Stimulated activated CD4-positive, alpha-beta T cell treated with anti-CD3 and anti-CD28 coated beads, Interleukin-1b, Interleukin-23, amount 100 ng/mL, for 1 hour (primary cell): Measurements from ENCODE around the gene TARP.

Experiments used
- DNase-seq, 2 donors: peaks; one replicate each; pipeline ENCODE4 v3.0.0-alpha.2; 2020; ENCODE audit warnings: low read depth in 2 of 2

Gene TARP

DNA sequence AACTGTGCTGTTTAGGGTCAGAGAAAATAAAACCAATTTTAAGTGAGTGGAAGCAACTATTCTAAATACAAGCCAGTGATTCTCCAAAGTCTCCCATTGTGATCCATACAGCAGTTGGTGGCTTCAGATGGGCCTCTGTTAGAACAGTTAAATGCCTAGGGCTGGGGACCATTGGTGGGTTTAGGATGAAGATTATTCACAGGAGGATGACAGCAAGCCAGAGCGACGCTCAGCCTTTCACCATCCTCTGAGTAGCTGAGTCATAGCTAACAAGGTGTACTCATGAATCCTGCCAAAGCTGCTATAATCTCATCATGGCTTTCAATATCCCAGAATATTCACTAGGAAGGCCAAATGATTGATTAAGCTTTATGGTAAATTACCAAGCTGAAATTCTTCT lies 55.8 kb downstream of the TARP start:
- DNase-seq: no peak

GRCh38 chr7:38215735-38216670 lies 57.4 kb downstream of the TARP start:
- DNase-seq: peak; percentile 40 to 46

GRCh38 chr7:38215115-38215514 lies 58.3 kb downstream of the TARP start:
- no peak for DNase-seq

DNA sequence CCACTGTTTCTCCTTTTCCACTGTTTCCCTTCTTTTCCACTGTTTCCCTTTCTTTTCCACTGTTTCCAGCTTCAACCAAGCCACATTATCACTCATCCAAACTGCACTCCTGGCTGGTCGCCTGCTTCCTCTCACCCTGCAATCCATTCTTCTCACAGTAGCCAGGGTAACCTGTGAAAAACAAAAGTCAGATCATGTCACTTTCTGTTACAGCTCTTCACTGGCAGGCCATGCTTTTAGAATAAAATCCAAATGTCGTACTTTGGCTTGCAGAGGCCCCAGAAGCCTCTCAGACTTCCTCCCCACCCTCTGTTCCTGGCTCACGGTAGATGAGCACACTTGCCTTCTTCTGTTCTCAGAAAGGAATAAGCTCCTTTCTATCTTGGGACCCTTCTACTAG lies 61.5 kb downstream of the TARP start:
- no peak for DNase-seq

GRCh38 chr7:38211486-38211885 lies 62.0 kb downstream of the TARP start:
- DNase-seq: no peak
